SJSA1 (cell line): ENCODE measurements around the gene CCNT1. TPM values are rescaled to one million over a fixed set of nuclear protein-coding genes. Genes with fewer than 3 reads are reported as not detected.
"Not testable (repeated sequence)": the region's sequence is repeated elsewhere in the genome, so short reads cannot be mapped to it uniquely, and the experiment has no call there.

Experiments
- DNase-seq, 2 experiments: peaks; one replicate each; pipeline ENCODE4 v3.0.0-alpha.2; 2015 to 2020; ENCODE audit warnings: low spot score in 2 of 2, low read depth in 1 of 2
- H3K27ac ChIP-seq: fragments of 250-450 bp; sonication (Bioruptor Pico); 2 replicates; pipeline ENCODE4 v1.5.1; 2020; ENCODE audit warnings: mild to moderate bottlenecking, moderate library complexity
- H3K27me3 ChIP-seq: fragments of 250-450 bp; sonication (Bioruptor Pico); replicated peaks from 2 replicates; pipeline ENCODE4 v1.5.1; 2020; ENCODE audit warnings: mild to moderate bottlenecking, moderate library complexity
- H3K36me3 ChIP-seq: fragments of 250-450 bp; sonication (Bioruptor Pico); 2 replicates; pipeline ENCODE4 v1.5.1; 2020; ENCODE audit warnings: mild to moderate bottlenecking
- H3K4me1 ChIP-seq: fragments of 250-450 bp; sonication (Bioruptor Pico); replicated peaks from 2 replicates; pipeline ENCODE4 v1.6.1; 2021; ENCODE audit warnings: mild to moderate bottlenecking
- H3K4me3 ChIP-seq: fragments of 250-450 bp; sonication (Bioruptor Pico); 2 replicates; pipeline ENCODE4 v1.5.1; 2020; ENCODE audit warnings: mild to moderate bottlenecking
- H3K9me3 ChIP-seq: fragments of 250-450 bp; sonication (Bioruptor Pico); replicated peaks from 2 replicates; pipeline ENCODE4 v1.5.1; 2020; ENCODE audit warnings: mild to moderate bottlenecking
- total RNA-seq: library from RNA; depleted of rRNA; stranded (reverse); fragments of >200 nt; shearing (Covaris generic); gene quantifications from 2 replicates; pipeline ENCODE4 v1.2.3, GENCODE V29; 2014; rRNA removed

Gene CCNT1
- total RNA-seq, 1 experiment from 2014 or later = 28.4 TPM

- H3K36me3 ChIP-seq = peaks cover 30% of the 10 kb centered on the region
- not testable (repeated sequence) for H3K4me3 ChIP-seq, DNase-seq, H3K27ac ChIP-seq, H3K9me3 ChIP-seq, H3K27me3 ChIP-seq, H3K4me1 ChIP-seq
Observed at GRCh38 chr12:48645354-48645753, 71.2 kb downstream of the CCNT1 start.

GRCh38 chr12:48643011-48643410, 73.5 kb downstream of the CCNT1 start:
- Histone ChIP-seq H3K4me1 (no peaks in the 10 kb centered on the region), H3K4me3 (no peak overlapping the region), H3K9me3 (no peaks in the 10 kb centered on the region), H3K36me3 (peaks cover 21% of the 10 kb centered on the region), H3K27me3 (no peaks in the 10 kb centered on the region), H3K27ac (no peak overlapping the region)
- DNase-seq = no peak

- not testable (repeated sequence) for H3K27me3 ChIP-seq, H3K4me3 ChIP-seq, H3K4me1 ChIP-seq, H3K9me3 ChIP-seq, H3K27ac ChIP-seq
- peak in 1 of 2 experiments; percentile 51 for DNase-seq
- H3K36me3 ChIP-seq = peaks cover 13% of the 10 kb centered on the region
Observed at GRCh38 chr12:48641752-48642555, 74.6 kb downstream of the CCNT1 start.

- H3K4me3 ChIP-seq = no peak overlapping the region
- no peaks in the 10 kb centered on the region for H3K27me3 ChIP-seq
- H3K36me3 ChIP-seq = peaks cover 9% of the 10 kb centered on the region
- H3K9me3 ChIP-seq = no peaks in the 10 kb centered on the region
- H3K4me1 ChIP-seq = no peaks in the 10 kb centered on the region
- no peak for DNase-seq
- no peak overlapping the region for H3K27ac ChIP-seq
Observed at GRCh38 chr12:48640854-48641253, 75.7 kb downstream of the CCNT1 start.

GRCh38 chr12:48640428-48640827, 76.1 kb downstream of the CCNT1 start:
- peaks cover 9% of the 10 kb centered on the region for H3K36me3 ChIP-seq
- H3K27ac ChIP-seq = no peak overlapping the region
- H3K4me3 ChIP-seq = no peak overlapping the region
- no peaks in the 10 kb centered on the region for H3K4me1 ChIP-seq
- no peaks in the 10 kb centered on the region for H3K9me3 ChIP-seq
- DNase-seq = no peak
- H3K27me3 ChIP-seq = no peaks in the 10 kb centered on the region

Other genes with a start within 250 kb of the CCNT1 start
- not detected in 2 replicates for gene ANP32D, start 244.1 kb downstream of the CCNT1 start, total RNA-seq
- 0.53 TPM in 1 of 2 replicates, not detected in the other for gene C12orf54, start 234.2 kb downstream of the CCNT1 start, total RNA-seq
- not detected in 2 replicates for gene OR8S1, start 191.1 kb downstream of the CCNT1 start, total RNA-seq
- gene LALBA, start 146.7 kb downstream of the CCNT1 start, total RNA-seq = not detected in 2 replicates
- gene KANSL2, start 34.5 kb downstream of the CCNT1 start, total RNA-seq = 34.5 and 54.4 TPM in 2 replicates
- 20.6 and 22.9 TPM in 2 replicates for gene ADCY6, start 72.4 kb upstream of the CCNT1 start, total RNA-seq
- gene CACNB3, start 101.8 kb upstream of the CCNT1 start, total RNA-seq = 8.9 and 20.9 TPM in 2 replicates
- gene DDX23, start 135.5 kb upstream of the CCNT1 start, total RNA-seq = 77.1 and 109 TPM in 2 replicates
- gene RND1, start 149.2 kb upstream of the CCNT1 start, total RNA-seq = not detected in 2 replicates
- gene FKBP11, start 208.8 kb upstream of the CCNT1 start, total RNA-seq = 6.0 and 9.9 TPM in 2 replicates
- gene ARF3, start 240.8 kb upstream of the CCNT1 start, total RNA-seq = 57.7 and 64.5 TPM in 2 replicates